Endodermal cell (in vitro differentiated cells): ENCODE results near the gene ARRDC2. TPM values are rescaled to one million over a fixed set of nuclear protein-coding genes. Genes with fewer than 3 reads are reported as not detected.

Experiments
- DNase-seq: peaks from one replicate; pipeline ENCODE4 v3.0.0-alpha.2; 2017
- H3K27ac ChIP-seq: 2 replicates; pipeline ENCODE4 v1.5.1; 2013; ENCODE audit warnings: mild to moderate bottlenecking, low read depth, low read length, moderate library complexity
- H3K27me3 ChIP-seq: 2 replicates; pipeline ENCODE4 v1.6.1; 2013; ENCODE audit warnings: mild to moderate bottlenecking, low read length, moderate library complexity; ENCODE audit not compliant: insufficient read depth, control insufficient read depth, poor library complexity, severe bottlenecking
- H3K36me3 ChIP-seq: 2 replicates; pipeline ENCODE4 v1.7.0; 2013; ENCODE audit warnings: mild to moderate bottlenecking, low read length, moderate library complexity; ENCODE audit not compliant: control insufficient read depth, insufficient read depth
- H3K4me1 ChIP-seq: one replicate; pipeline ENCODE4 v1.7.0; 2013; ENCODE audit warnings: low read length; ENCODE audit not compliant: control insufficient read depth, insufficient read depth
- H3K4me3 ChIP-seq: 2 replicates; pipeline ENCODE4 v1.5.1; 2013; ENCODE audit warnings: mild to moderate bottlenecking, low read length, moderate library complexity
- H3K9ac ChIP-seq: 2 replicates; pipeline ENCODE4 v1.6.1; 2013; ENCODE audit warnings: mild to moderate bottlenecking, low read length, moderate library complexity; ENCODE audit not compliant: poor library complexity, severe bottlenecking; ENCODE audit errors: extremely low read depth
- H3K9me3 ChIP-seq: 2 replicates; pipeline ENCODE4 v1.6.1; 2013; ENCODE audit warnings: mild to moderate bottlenecking, low read length, moderate library complexity; ENCODE audit not compliant: control insufficient read depth
- H3K27ac Mint-ChIP-seq: 2 replicates; pipeline ENCODE4 v1.8.0; 2020; ENCODE audit warnings: mixed read lengths
- H3K27me3 Mint-ChIP-seq: 2 replicates; pipeline ENCODE4 v1.8.0; 2021; ENCODE audit warnings: mild to moderate bottlenecking, mixed read lengths; ENCODE audit not compliant: insufficient read depth
- H3K36me3 Mint-ChIP-seq: 2 replicates; pipeline ENCODE4 v1.8.0; 2020; ENCODE audit warnings: low read depth, mixed read lengths
- H3K4me1 Mint-ChIP-seq: 2 replicates; pipeline ENCODE4 v1.8.0; 2020; ENCODE audit warnings: mixed read lengths
- H3K4me3 Mint-ChIP-seq: 2 replicates; pipeline ENCODE4 v1.8.0; 2020; ENCODE audit warnings: mild to moderate bottlenecking, moderate library complexity, mixed read lengths
- H3K9me3 Mint-ChIP-seq: 2 replicates; pipeline ENCODE4 v1.8.0; 2020; ENCODE audit warnings: mild to moderate bottlenecking, mixed read lengths
- WGBS, 2 experiments: methylation state at CpG; one replicate each; pipeline versions ENCODE4 v1.1.5 to v1.1.7; 2013; ENCODE audit warnings: missing lambda C conversion rate in 2 of 2, mixed read lengths in 1 of 2; ENCODE audit not compliant: insufficient coverage in 1 of 2, insufficient read length in 1 of 2; 5-methylcytosine and 5-hydroxymethylcytosine counted together
- total RNA-seq, 2 donors: library from RNA; stranded (reverse); fragmentation: NEBNext Ultra II Directional in 1 of 2; extraction: Animal tissue kit (Norgen Biotek cat#: 25700) in 1 of 2; gene quantifications; 2 replicates in 1 of 2; 3 replicates in 1 of 2; pipeline ENCODE4 v1.2.1, GENCODE V29; 2021
- TF ChIP-seq, protein P1 (sequence below): fragments of 200-600 bp; sonication (generic); conservative IDR thresholded peaks from 2 replicates; pipeline ENCODE4 v1.5.0; 2021; ENCODE audit warnings: antibody characterized with exemption, mild to moderate bottlenecking

Gene ARRDC2
- total RNA-seq, 2 donors from 2014 or later, result 6.8 to 7.0 TPM

- TF ChIP-seq, protein P1, sequence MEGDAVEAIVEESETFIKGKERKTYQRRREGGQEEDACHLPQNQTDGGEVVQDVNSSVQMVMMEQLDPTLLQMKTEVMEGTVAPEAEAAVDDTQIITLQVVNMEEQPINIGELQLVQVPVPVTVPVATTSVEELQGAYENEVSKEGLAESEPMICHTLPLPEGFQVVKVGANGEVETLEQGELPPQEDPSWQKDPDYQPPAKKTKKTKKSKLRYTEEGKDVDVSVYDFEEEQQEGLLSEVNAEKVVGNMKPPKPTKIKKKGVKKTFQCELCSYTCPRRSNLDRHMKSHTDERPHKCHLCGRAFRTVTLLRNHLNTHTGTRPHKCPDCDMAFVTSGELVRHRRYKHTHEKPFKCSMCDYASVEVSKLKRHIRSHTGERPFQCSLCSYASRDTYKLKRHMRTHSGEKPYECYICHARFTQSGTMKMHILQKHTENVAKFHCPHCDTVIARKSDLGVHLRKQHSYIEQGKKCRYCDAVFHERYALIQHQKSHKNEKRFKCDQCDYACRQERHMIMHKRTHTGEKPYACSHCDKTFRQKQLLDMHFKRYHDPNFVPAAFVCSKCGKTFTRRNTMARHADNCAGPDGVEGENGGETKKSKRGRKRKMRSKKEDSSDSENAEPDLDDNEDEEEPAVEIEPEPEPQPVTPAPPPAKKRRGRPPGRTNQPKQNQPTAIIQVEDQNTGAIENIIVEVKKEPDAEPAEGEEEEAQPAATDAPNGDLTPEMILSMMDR, result no peak
- Histone ChIP-seq H3K4me3 (no peak overlapping the region), H3K9me3 (no peaks in the 10 kb centered on the region), H3K27ac (no peak overlapping the region), H3K9ac (no peak overlapping the region), H3K4me1 (no peaks in the 10 kb centered on the region), H3K27me3 (no peaks in the 10 kb centered on the region), H3K36me3 (no peaks in the 10 kb centered on the region)
- WGBS, 2 experiments, result 95 to 97% methylated on average over 11 to 13 of the region's 13 CpGs
- Mint-ChIP-seq H3K9me3 (no peaks in the 10 kb centered on the region), H3K27ac (no peak overlapping the region), H3K36me3 (peaks cover 4% of the 10 kb centered on the region), H3K4me1 (no peaks in the 10 kb centered on the region), H3K27me3 (no peaks in the 10 kb centered on the region), H3K4me3 (no peak overlapping the region)
- no peak for DNase-seq
Observed at GRCh38 chr19:17988161-17988560, 19.8 kb upstream of the ARRDC2 start.

GRCh38 chr19:17989425-17990094 is 18.4 kb upstream of the ARRDC2 start:
- 94 to 95% methylated on average over 16 of the region's 16 CpGs for WGBS, 2 experiments
- Histone ChIP-seq H3K4me3 (no peak overlapping the region), H3K27me3 (no peaks in the 10 kb centered on the region), H3K9me3 (no peaks in the 10 kb centered on the region), H3K36me3 (no peaks in the 10 kb centered on the region), H3K27ac (no peak overlapping the region), H3K4me1 (no peaks in the 10 kb centered on the region), H3K9ac (no peak overlapping the region)
- Mint-ChIP-seq H3K4me1 (no peaks in the 10 kb centered on the region), H3K27me3 (no peaks in the 10 kb centered on the region), H3K27ac (no peak overlapping the region), H3K4me3 (no peak overlapping the region), H3K36me3 (peaks cover 4% of the 10 kb centered on the region), H3K9me3 (no peaks in the 10 kb centered on the region)
- no peak for DNase-seq
- TF ChIP-seq, protein P1, result no peak

GRCh38 chr19:17993076-17993813 is 14.7 kb upstream of the ARRDC2 start:
- no peak overlapping the region for H3K27ac ChIP-seq
- H3K4me3 ChIP-seq, result no peak overlapping the region
- no peaks in the 10 kb centered on the region for H3K27me3 Mint-ChIP-seq
- H3K36me3 ChIP-seq, result no peaks in the 10 kb centered on the region
- H3K4me3 Mint-ChIP-seq, result no peak overlapping the region
- TF ChIP-seq, protein P1, result no peak
- WGBS, 2 experiments, result 87 to 89% methylated on average over 6 to 26 of the region's 27 CpGs
- H3K27ac Mint-ChIP-seq, result no peak overlapping the region
- H3K9me3 ChIP-seq, result no peaks in the 10 kb centered on the region
- peaks cover 4% of the 10 kb centered on the region for H3K36me3 Mint-ChIP-seq
- H3K4me1 Mint-ChIP-seq, result no peaks in the 10 kb centered on the region
- H3K9ac ChIP-seq, result no peak overlapping the region
- no peak for DNase-seq
- no peaks in the 10 kb centered on the region for H3K9me3 Mint-ChIP-seq
- no peaks in the 10 kb centered on the region for H3K27me3 ChIP-seq
- no peaks in the 10 kb centered on the region for H3K4me1 ChIP-seq
